ENCODE measurements around the gene TMEM63B. TPM values are rescaled to one million over a fixed set of nuclear protein-coding genes. Genes with fewer than 3 reads are reported as not detected.

The TMEM63B gene
- total RNA-seq, 1 donor from 2014 or later: 51.2 TPM

GRCh38 chr6:44201200-44201599 is 73.8 kb downstream of the TMEM63B start:
- H3K4me1 Mint-ChIP-seq: peaks cover 19% of the 10 kb centered on the region
- H3K9me3 Mint-ChIP-seq: no peaks in the 10 kb centered on the region
- DNase-seq (ENCODE audit: low read depth, low spot score): no peak
- no peak for TF ChIP-seq CTCF (conservative IDR thresholded peaks at IDR 0.05)
- peaks cover 3% of the 10 kb centered on the region for H3K27me3 Mint-ChIP-seq (ENCODE audit: low read depth)
- peak overlapping the region; percentile 43 for H3K27ac Mint-ChIP-seq (ENCODE audit: unreplicated experiment)
- H3K36me3 Mint-ChIP-seq (ENCODE audit: low read depth): no peaks in the 10 kb centered on the region
- H3K4me3 Mint-ChIP-seq: no peak overlapping the region

- H3K27me3 Mint-ChIP-seq (ENCODE audit: low read depth): peaks cover 3% of the 10 kb centered on the region
- no peak overlapping the region for H3K4me3 Mint-ChIP-seq
- DNase-seq (ENCODE audit: low read depth, low spot score): no peak
- H3K36me3 Mint-ChIP-seq (ENCODE audit: low read depth): no peaks in the 10 kb centered on the region
- no peaks in the 10 kb centered on the region for H3K9me3 Mint-ChIP-seq
- peak overlapping the region; percentile 35 for H3K27ac Mint-ChIP-seq (ENCODE audit: unreplicated experiment)
- H3K4me1 Mint-ChIP-seq: peaks cover 24% of the 10 kb centered on the region
- TF ChIP-seq CTCF (conservative IDR thresholded peaks at IDR 0.05): no peak
Measured at GRCh38 chr6:44201638-44202303, 74.4 kb downstream of the TMEM63B start.

- Mint-ChIP-seq H3K36me3 (ENCODE audit: low read depth) (no peaks in the 10 kb centered on the region), H3K27me3 (ENCODE audit: low read depth) (peaks cover 3% of the 10 kb centered on the region), H3K4me1 (peaks cover 30% of the 10 kb centered on the region), H3K4me3 (no peak overlapping the region), H3K27ac (ENCODE audit: unreplicated experiment) (peak overlapping the region; percentile 91), H3K9me3 (no peaks in the 10 kb centered on the region)
- no peak for TF ChIP-seq CTCF (conservative IDR thresholded peaks at IDR 0.05)
- no peak for DNase-seq (ENCODE audit: low read depth, low spot score)
Measured at GRCh38 chr6:44202332-44202971, 75.1 kb downstream of the TMEM63B start.

GRCh38 chr6:44202972-44203750 is 75.8 kb downstream of the TMEM63B start:
- H3K36me3 Mint-ChIP-seq (ENCODE audit: low read depth): no peaks in the 10 kb centered on the region
- TF ChIP-seq CTCF (conservative IDR thresholded peaks at IDR 0.05): no peak
- H3K4me1 Mint-ChIP-seq: peaks cover 31% of the 10 kb centered on the region
- peaks cover 3% of the 10 kb centered on the region for H3K27me3 Mint-ChIP-seq (ENCODE audit: low read depth)
- no peaks in the 10 kb centered on the region for H3K9me3 Mint-ChIP-seq
- no peak overlapping the region for H3K4me3 Mint-ChIP-seq
- no peak overlapping the region for H3K27ac Mint-ChIP-seq (ENCODE audit: unreplicated experiment)
- DNase-seq (ENCODE audit: low read depth, low spot score): no peak

- H3K4me1 Mint-ChIP-seq: peaks cover 35% of the 10 kb centered on the region
- H3K27me3 Mint-ChIP-seq (ENCODE audit: low read depth): peaks cover 6% of the 10 kb centered on the region
- H3K36me3 Mint-ChIP-seq (ENCODE audit: low read depth): no peaks in the 10 kb centered on the region
- H3K4me3 Mint-ChIP-seq: no peak overlapping the region
- H3K9me3 Mint-ChIP-seq: no peaks in the 10 kb centered on the region
- DNase-seq (ENCODE audit: low read depth, low spot score): no peak
- no peak overlapping the region for H3K27ac Mint-ChIP-seq (ENCODE audit: unreplicated experiment)
- TF ChIP-seq CTCF (conservative IDR thresholded peaks at IDR 0.05): no peak
Measured at GRCh38 chr6:44203955-44204354, 76.6 kb downstream of the TMEM63B start.

Other genes starting within 250 kb of the TMEM63B start
- 62.9 and 65.5 TPM in 2 replicates for gene MRPL14, start 102 bp upstream of the TMEM63B start, total RNA-seq
- not detected in 2 replicates for gene CAPN11, start 31.3 kb downstream of the TMEM63B start, total RNA-seq
- not detected in 2 replicates for gene MYMX, start 89.4 kb downstream of the TMEM63B start, total RNA-seq
- 54.8 and 55.0 TPM in 2 replicates for gene SLC29A1, start 96.0 kb downstream of the TMEM63B start, total RNA-seq
- gene HSP90AB1, start 119.5 kb downstream of the TMEM63B start, total RNA-seq: 1,508 and 1,541 TPM in 2 replicates
- gene SLC35B2, start 130.0 kb downstream of the TMEM63B start, total RNA-seq: 70.5 and 77.7 TPM in 2 replicates
- 16.1 and 20.2 TPM in 2 replicates for gene NFKBIE, start 138.0 kb downstream of the TMEM63B start, total RNA-seq
- 19.0 and 21.2 TPM in 2 replicates for gene TMEM151B, start 142.9 kb downstream of the TMEM63B start, total RNA-seq
- gene AARS2, start 185.8 kb downstream of the TMEM63B start, total RNA-seq: 32.1 and 33.6 TPM in 2 replicates
- gene SPATS1, start 215.1 kb downstream of the TMEM63B start, total RNA-seq: not detected in 2 replicates